WTC11 (cell line): ENCODE data around the gene CD247. TPM values are rescaled to one million over a fixed set of nuclear protein-coding genes. Genes with fewer than 3 reads are reported as not detected.

Experiments used
- ATAC-seq: fragments of 200-7000 bp; cut with Tn5 transposase; 2 replicates; pipeline ENCODE4 v1.10.0; 2021; ENCODE audit warnings: mild to moderate bottlenecking, moderate library complexity
- CTCF ChIA-PET: fragments of 300-600 bp; sonication (Branson Sonifier 250); formaldehyde crosslinking; loops from one replicate; lab custom pipeline; 2021; ENCODE audit warnings: antibody characterized with exemption; lab: Charles Lee
- POLR2A ChIA-PET: fragments of 350-600 bp; sonication (Branson Sonifier 250); formaldehyde crosslinking; loops from one replicate; lab custom pipeline; 2021; ENCODE audit warnings: antibody characterized with exemption; lab: Charles Lee
- DNase-seq: peaks from one replicate; pipeline ENCODE4 v3.0.0; 2021; ENCODE audit warnings: low spot score
- H3K27ac Mint-ChIP-seq: 2 replicates; pipeline ENCODE4 v1.8.0; 2021; ENCODE audit warnings: mixed read lengths
- H3K27me3 Mint-ChIP-seq: 2 replicates; pipeline ENCODE4 v1.8.0; 2021; ENCODE audit warnings: low read depth, mild to moderate bottlenecking, moderate library complexity, mixed read lengths
- H3K36me3 Mint-ChIP-seq: 2 replicates; pipeline ENCODE4 v1.8.0; 2021; ENCODE audit warnings: mixed read lengths
- H3K4me1 Mint-ChIP-seq: 2 replicates; pipeline ENCODE4 v1.8.0; 2022; ENCODE audit warnings: mixed read lengths
- H3K4me3 Mint-ChIP-seq: 2 replicates; pipeline ENCODE4 v1.8.0; 2021; ENCODE audit warnings: mild to moderate bottlenecking, moderate library complexity, mixed read lengths
- H3K9me3 Mint-ChIP-seq: 2 replicates; pipeline ENCODE4 v1.8.0; 2021; ENCODE audit warnings: mixed read lengths
- ATF1 ChIP-seq: sonication (generic); formaldehyde crosslinking; IDR thresholded peaks from 2 replicates; pipeline ENCODE4 v1.8.1; 2023; ENCODE audit warnings: mild to moderate bottlenecking, moderate library complexity, missing genetic modification reagents
- ATF6 ChIP-seq: sonication (generic); formaldehyde crosslinking; IDR thresholded peaks from 2 replicates; pipeline ENCODE4 v1.8.1; 2023; ENCODE audit warnings: mild to moderate bottlenecking, missing genetic modification reagents
- GABPB1 ChIP-seq: sonication (generic); formaldehyde crosslinking; IDR thresholded peaks from 2 replicates; pipeline ENCODE4 v1.8.1; 2023; ENCODE audit warnings: mild to moderate bottlenecking, missing genetic modification reagents
- GRHL2 ChIP-seq: fragments of 250-450 bp; sonication (Bioruptor Pico); IDR thresholded peaks from 2 replicates; pipeline ENCODE4 v1.8.0; 2022; ENCODE audit warnings: mild to moderate bottlenecking, moderate library complexity; ENCODE audit not compliant: insufficient replicate concordance, severe bottlenecking
- MXD4 ChIP-seq: fragments of 250-450 bp; sonication (Bioruptor Pico); IDR thresholded peaks from 2 replicates; pipeline ENCODE4 v1.8.0; 2021; ENCODE audit warnings: mild to moderate bottlenecking, moderate library complexity, borderline replicate concordance
- MYBL2 ChIP-seq: sonication (generic); formaldehyde crosslinking; IDR thresholded peaks from 2 replicates; pipeline ENCODE4 v1.8.1; 2023; ENCODE audit warnings: mild to moderate bottlenecking, moderate library complexity, missing genetic modification reagents
- NFYB ChIP-seq: sonication (generic); formaldehyde crosslinking; conservative IDR thresholded peaks from 2 replicates; pipeline ENCODE4 v1.8.0; 2022; ENCODE audit warnings: low read depth, missing genetic modification reagents
- TEAD1 ChIP-seq: sonication (generic); formaldehyde crosslinking; IDR thresholded peaks from 2 replicates; pipeline ENCODE4 v1.8.0; 2022; ENCODE audit warnings: mild to moderate bottlenecking, missing genetic modification reagents
- ZNF121 ChIP-seq: sonication (generic); formaldehyde crosslinking; IDR thresholded peaks from 2 replicates; pipeline ENCODE4 v1.8.0; 2023; ENCODE audit warnings: missing genetic modification reagents
- ZNF232 ChIP-seq: sonication (generic); formaldehyde crosslinking; IDR thresholded peaks from 2 replicates; pipeline ENCODE4 v1.8.0; 2022; ENCODE audit warnings: mild to moderate bottlenecking, missing genetic modification reagents
- ZSCAN18 ChIP-seq: fragments of 250-450 bp; sonication (Bioruptor Pico); IDR thresholded peaks from 2 replicates; pipeline ENCODE4 v2.1.2; 2022; ENCODE audit warnings: mild to moderate bottlenecking, moderate library complexity
- total RNA-seq: library from RNA; stranded (reverse); gene quantifications from 3 replicates; pipeline ENCODE4 v1.2.3, GENCODE V29; 2021
- TF ChIP-seq, protein P1 (sequence below): sonication (generic); formaldehyde crosslinking; IDR thresholded peaks from 2 replicates; pipeline ENCODE4 v1.8.1; 2023; ENCODE audit warnings: mild to moderate bottlenecking, missing genetic modification reagents
- TF ChIP-seq, protein P2 (sequence below): sonication (generic); formaldehyde crosslinking; IDR thresholded peaks from 2 replicates; pipeline ENCODE4 v1.8.0; 2022; ENCODE audit warnings: missing genetic modification reagents
- TF ChIP-seq, protein P3 (sequence below): sonication (generic); formaldehyde crosslinking; conservative IDR thresholded peaks from 2 replicates; pipeline ENCODE4 v1.8.1; 2023; ENCODE audit warnings: mild to moderate bottlenecking, low read depth, missing genetic modification reagents, moderate library complexity

The CD247 gene
- total RNA-seq, 1 experiment from 2014 or later = 1.8 TPM

DNA sequence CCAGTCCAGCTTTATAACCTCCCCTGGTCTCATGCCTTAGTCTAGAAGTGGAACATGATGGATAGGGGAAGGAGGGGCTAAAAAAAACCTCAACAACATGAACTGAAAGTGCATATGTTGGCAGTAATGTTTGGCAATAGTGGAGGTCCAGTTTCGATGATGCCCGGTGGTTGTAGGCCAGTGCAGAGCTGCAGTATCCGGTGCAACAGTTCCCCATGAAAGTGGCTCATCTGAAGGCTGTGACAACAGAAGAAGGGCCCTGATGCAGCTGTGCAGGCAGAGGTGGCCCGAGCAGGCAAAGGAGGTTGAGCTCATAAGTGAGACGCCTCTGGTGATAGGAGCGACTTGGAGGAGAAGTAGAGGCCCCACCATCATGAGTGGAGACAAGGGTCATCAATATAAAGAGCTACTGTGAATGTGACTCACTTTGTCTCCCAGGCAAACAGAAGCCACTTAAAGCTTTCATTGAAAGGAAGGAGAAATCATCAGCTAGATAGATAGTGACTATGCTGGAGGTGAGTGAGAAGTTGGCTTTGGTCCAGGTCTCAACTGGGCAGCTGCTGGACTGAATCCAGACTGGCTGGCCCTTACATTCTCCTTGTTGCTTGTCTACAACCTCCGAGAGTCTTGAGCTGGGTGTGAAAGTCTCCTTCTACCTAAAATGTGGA, 45.4 kb upstream of the CD247 start (continued):
- TF ChIP-seq ATF1 (CRISPR knock-in tag) (no peak), GRHL2 (CRISPR knock-in tag) (no peak), ATF6 (CRISPR knock-in tag) (no peak)
- TF ChIP-seq, protein P1, sequence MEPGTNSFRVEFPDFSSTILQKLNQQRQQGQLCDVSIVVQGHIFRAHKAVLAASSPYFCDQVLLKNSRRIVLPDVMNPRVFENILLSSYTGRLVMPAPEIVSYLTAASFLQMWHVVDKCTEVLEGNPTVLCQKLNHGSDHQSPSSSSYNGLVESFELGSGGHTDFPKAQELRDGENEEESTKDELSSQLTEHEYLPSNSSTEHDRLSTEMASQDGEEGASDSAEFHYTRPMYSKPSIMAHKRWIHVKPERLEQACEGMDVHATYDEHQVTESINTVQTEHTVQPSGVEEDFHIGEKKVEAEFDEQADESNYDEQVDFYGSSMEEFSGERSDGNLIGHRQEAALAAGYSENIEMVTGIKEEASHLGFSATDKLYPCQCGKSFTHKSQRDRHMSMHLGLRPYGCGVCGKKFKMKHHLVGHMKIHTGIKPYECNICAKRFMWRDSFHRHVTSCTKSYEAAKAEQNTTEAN (CRISPR knock-in tag) = no peak

GRCh38 chr1:167562702-167563101, 44.4 kb upstream of the CD247 start:
- H3K4me3 Mint-ChIP-seq = no peak overlapping the region

More at GRCh38 chr1:167562702-167563101, 44.4 kb upstream of the CD247 start:
- Mint-ChIP-seq H3K4me1 (0 out of 2 replicates have a peak, but pooled peaks cover 3% of the 10 kb centered on the region), H3K36me3 (no peaks in the 10 kb centered on the region), H3K27ac (no peak overlapping the region), H3K9me3 (no peaks in the 10 kb centered on the region), H3K27me3 (no peaks in the 10 kb centered on the region)
- DNase-seq = no peak
- POLR2A ChIA-PET = interaction anchor here (3.9 kb wide), 1 partner anchor 9 kb away, joined by 15 read pairs; the partner anchor contains the start of gene CREG1
- ATAC-seq = no peak
- TF ChIP-seq MXD4 (CRISPR knock-in tag) (no peak), MYBL2 (no peak), GABPB1 (CRISPR knock-in tag) (no peak), ZNF121 (CRISPR knock-in tag) (no peak), TEAD1 (CRISPR knock-in tag) (no peak), ZSCAN18 (CRISPR knock-in tag) (no peak), NFYB (CRISPR knock-in tag) (no peak), ZNF232 (no peak)
- TF ChIP-seq, protein P2, sequence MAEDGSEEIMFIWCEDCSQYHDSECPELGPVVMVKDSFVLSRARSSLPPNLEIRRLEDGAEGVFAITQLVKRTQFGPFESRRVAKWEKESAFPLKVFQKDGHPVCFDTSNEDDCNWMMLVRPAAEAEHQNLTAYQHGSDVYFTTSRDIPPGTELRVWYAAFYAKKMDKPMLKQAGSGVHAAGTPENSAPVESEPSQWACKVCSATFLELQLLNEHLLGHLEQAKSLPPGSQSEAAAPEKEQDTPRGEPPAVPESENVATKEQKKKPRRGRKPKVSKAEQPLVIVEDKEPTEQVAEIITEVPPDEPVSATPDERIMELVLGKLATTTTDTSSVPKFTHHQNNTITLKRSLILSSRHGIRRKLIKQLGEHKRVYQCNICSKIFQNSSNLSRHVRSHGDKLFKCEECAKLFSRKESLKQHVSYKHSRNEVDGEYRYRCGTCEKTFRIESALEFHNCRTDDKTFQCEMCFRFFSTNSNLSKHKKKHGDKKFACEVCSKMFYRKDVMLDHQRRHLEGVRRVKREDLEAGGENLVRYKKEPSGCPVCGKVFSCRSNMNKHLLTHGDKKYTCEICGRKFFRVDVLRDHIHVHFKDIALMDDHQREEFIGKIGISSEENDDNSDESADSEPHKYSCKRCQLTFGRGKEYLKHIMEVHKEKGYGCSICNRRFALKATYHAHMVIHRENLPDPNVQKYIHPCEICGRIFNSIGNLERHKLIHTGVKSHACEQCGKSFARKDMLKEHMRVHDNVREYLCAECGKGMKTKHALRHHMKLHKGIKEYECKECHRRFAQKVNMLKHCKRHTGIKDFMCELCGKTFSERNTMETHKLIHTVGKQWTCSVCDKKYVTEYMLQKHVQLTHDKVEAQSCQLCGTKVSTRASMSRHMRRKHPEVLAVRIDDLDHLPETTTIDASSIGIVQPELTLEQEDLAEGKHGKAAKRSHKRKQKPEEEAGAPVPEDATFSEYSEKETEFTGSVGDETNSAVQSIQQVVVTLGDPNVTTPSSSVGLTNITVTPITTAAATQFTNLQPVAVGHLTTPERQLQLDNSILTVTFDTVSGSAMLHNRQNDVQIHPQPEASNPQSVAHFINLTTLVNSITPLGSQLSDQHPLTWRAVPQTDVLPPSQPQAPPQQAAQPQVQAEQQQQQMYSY = no peak
- TF ChIP-seq, protein P3, sequence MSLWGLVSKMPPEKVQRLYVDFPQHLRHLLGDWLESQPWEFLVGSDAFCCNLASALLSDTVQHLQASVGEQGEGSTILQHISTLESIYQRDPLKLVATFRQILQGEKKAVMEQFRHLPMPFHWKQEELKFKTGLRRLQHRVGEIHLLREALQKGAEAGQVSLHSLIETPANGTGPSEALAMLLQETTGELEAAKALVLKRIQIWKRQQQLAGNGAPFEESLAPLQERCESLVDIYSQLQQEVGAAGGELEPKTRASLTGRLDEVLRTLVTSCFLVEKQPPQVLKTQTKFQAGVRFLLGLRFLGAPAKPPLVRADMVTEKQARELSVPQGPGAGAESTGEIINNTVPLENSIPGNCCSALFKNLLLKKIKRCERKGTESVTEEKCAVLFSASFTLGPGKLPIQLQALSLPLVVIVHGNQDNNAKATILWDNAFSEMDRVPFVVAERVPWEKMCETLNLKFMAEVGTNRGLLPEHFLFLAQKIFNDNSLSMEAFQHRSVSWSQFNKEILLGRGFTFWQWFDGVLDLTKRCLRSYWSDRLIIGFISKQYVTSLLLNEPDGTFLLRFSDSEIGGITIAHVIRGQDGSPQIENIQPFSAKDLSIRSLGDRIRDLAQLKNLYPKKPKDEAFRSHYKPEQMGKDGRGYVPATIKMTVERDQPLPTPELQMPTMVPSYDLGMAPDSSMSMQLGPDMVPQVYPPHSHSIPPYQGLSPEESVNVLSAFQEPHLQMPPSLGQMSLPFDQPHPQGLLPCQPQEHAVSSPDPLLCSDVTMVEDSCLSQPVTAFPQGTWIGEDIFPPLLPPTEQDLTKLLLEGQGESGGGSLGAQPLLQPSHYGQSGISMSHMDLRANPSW (CRISPR knock-in tag) = no peak
- CTCF ChIA-PET = interaction anchor here (3.2 to 5.7 kb wide), 3 partner anchors 9 to 124 kb away, joined by 12 to 34 read pairs (median 14); partner anchors contain the start of gene CREG1
